H1 (cell line): ENCODE results near the gene CA7. TPM values are rescaled to one million over a fixed set of nuclear protein-coding genes. Genes with fewer than 3 reads are reported as not detected.
A peak's percentile ranks its signal among the peaks of the same experiment; 100 is the strongest.

ENCODE experiments used
- CTCF ChIA-PET: fragments of 300-600 bp; sonication (Branson Sonifier 250); formaldehyde crosslinking; loops from one replicate; lab custom pipeline; 2021; ENCODE audit not compliant: partially characterized antibody; lab: Charles Lee
- POLR2A ChIA-PET: fragments of 300-600 bp; sonication (Branson Sonifier 250); formaldehyde crosslinking; loops from one replicate; lab custom pipeline; 2021; ENCODE audit warnings: inconsistent platforms; ENCODE audit not compliant: partially characterized antibody; lab: Charles Lee
- DNase-seq, 2 experiments: peaks; one replicate each; pipeline versions ENCODE4 v3.0.0 to v3.0.0-alpha.2; 2010 to 2022; ENCODE audit warnings: low spot score in 2 of 2, low read depth in 1 of 2, mixed read lengths in 1 of 2
- FAIRE-seq: peaks from 2 replicates; lab custom pipeline; 2011; peaks lifted over from hg19 to GRCh38; lab: Jason Lieb, UNC
- H2AFZ ChIP-seq: 2 replicates; pipeline ENCODE4 v1.8.1; 2012; ENCODE audit warnings: low read length, inconsistent platforms
- H2AK5ac ChIP-seq: 2 replicates; pipeline ENCODE4 v1.6.1; 2013; ENCODE audit warnings: low read depth, low read length
- H2BK120ac ChIP-seq: replicated peaks from 2 replicates; pipeline ENCODE3; 2013; ENCODE audit warnings: low read depth, low read length, inconsistent platforms
- H2BK12ac ChIP-seq: 2 replicates; pipeline ENCODE4 v1.6.1; 2013; ENCODE audit warnings: low read depth, low read length
- H2BK15ac ChIP-seq: 2 replicates; pipeline ENCODE4 v1.6.1; 2013; ENCODE audit warnings: low read length
- H2BK20ac ChIP-seq: 2 replicates; pipeline ENCODE4 v1.6.1; 2013; ENCODE audit warnings: low read length
- H2BK5ac ChIP-seq: 2 replicates; pipeline ENCODE4 v1.6.1; 2013; ENCODE audit warnings: low read depth, low read length
- H3K14ac ChIP-seq: 2 replicates; pipeline ENCODE4 v1.6.1; 2013; ENCODE audit warnings: inconsistent platforms; ENCODE audit not compliant: insufficient read length
- H3K18ac ChIP-seq: 2 replicates; pipeline ENCODE4 v1.6.1; 2013; ENCODE audit warnings: low read length; ENCODE audit errors: extremely low read depth
- H3K23ac ChIP-seq: 2 replicates; pipeline ENCODE4 v1.6.1; 2013; ENCODE audit warnings: inconsistent platforms; ENCODE audit not compliant: insufficient read length
- H3K23me2 ChIP-seq: 2 replicates; pipeline ENCODE4 v1.6.1; 2013; ENCODE audit warnings: low read depth, low read length
- H3K27ac ChIP-seq: 2 replicates; pipeline ENCODE4 v1.6.1; 2011; ENCODE audit warnings: low read depth, low read length, inconsistent platforms
- H3K27me3 ChIP-seq, 4 experiments: replicated peaks in 1 of 4; 1 replicate in 1 of 4; 2 replicates in 3 of 4; pipeline versions ENCODE4 v1.6.1 to v1.8.1; 2011 to 2013; ENCODE audit warnings: low read length in 3 of 4, mild to moderate bottlenecking in 3 of 4, inconsistent platforms in 2 of 4, mixed read lengths in 2 of 4, moderate library complexity in 1 of 4; ENCODE audit not compliant: control insufficient read depth in 3 of 4, insufficient read depth in 3 of 4; ENCODE audit errors: extremely low read depth in 1 of 4
- H3K36me3 ChIP-seq, 4 experiments: 2 replicates each; pipeline versions ENCODE4 v1.6.1 to v1.8.1; 2011 to 2013; ENCODE audit warnings: mild to moderate bottlenecking in 4 of 4, low read length in 3 of 4, moderate library complexity in 2 of 4, control low read depth in 1 of 4, inconsistent platforms in 1 of 4; ENCODE audit not compliant: insufficient read depth in 4 of 4, control insufficient read depth in 2 of 4
- H3K4ac ChIP-seq: replicated peaks from 2 replicates; pipeline ENCODE3; 2013; ENCODE audit warnings: low read length, low read depth, mixed read lengths, inconsistent platforms; ENCODE audit not compliant: insufficient read length
- H3K4me1 ChIP-seq, 4 experiments: replicated peaks in 1 of 4; 1 replicate in 1 of 4; 2 replicates in 3 of 4; pipeline versions ENCODE4 v1.6.1 to v1.8.1; 2011 to 2013; ENCODE audit warnings: low read length in 3 of 4, inconsistent platforms in 2 of 4, mixed read lengths in 1 of 4; ENCODE audit not compliant: insufficient read depth in 4 of 4, control insufficient read depth in 3 of 4
- H3K4me2 ChIP-seq, 2 experiments: 2 replicates each; pipeline versions ENCODE4 v1.6.1 to v1.8.1; 2011 to 2013; ENCODE audit warnings: low read depth in 2 of 2, low read length in 2 of 2, control low read depth in 1 of 2, inconsistent platforms in 1 of 2, mild to moderate bottlenecking in 1 of 2; ENCODE audit not compliant: insufficient read depth in 1 of 2
- H3K4me3 ChIP-seq, 4 experiments: fragments of 200-600, 300-600 bp in 1 of 4; sonication (generic), shearing (Covaris generic), sonication (Bioruptor Twin) in 1 of 4; 2 replicates each; pipeline versions ENCODE4 v1.5.1 to v1.8.1; 2011 to 2016; ENCODE audit warnings: low read length in 4 of 4, low read depth in 3 of 4, control low read depth in 2 of 4, inconsistent platforms in 2 of 4, mild to moderate bottlenecking in 2 of 4, mixed read lengths in 1 of 4, moderate library complexity in 1 of 4; ENCODE audit not compliant: insufficient read depth in 2 of 4; ENCODE audit errors: extremely low read depth in 1 of 4
- H3K56ac ChIP-seq: replicated peaks from 2 replicates; pipeline ENCODE3; 2013; ENCODE audit warnings: low read depth, mild to moderate bottlenecking, mixed read lengths, low read length, inconsistent platforms; ENCODE audit not compliant: insufficient read length
- H3K79me1 ChIP-seq: 2 replicates; pipeline ENCODE4 v1.6.1; 2013; ENCODE audit warnings: low read depth, low read length, control low read depth
- H3K79me2 ChIP-seq, 2 experiments: 2 replicates each; pipeline versions ENCODE4 v1.6.1 to v1.8.1; 2012 to 2013; ENCODE audit warnings: low read length in 2 of 2, mild to moderate bottlenecking in 2 of 2, inconsistent platforms in 1 of 2; ENCODE audit not compliant: insufficient read depth in 2 of 2, control insufficient read depth in 1 of 2
- H3K9ac ChIP-seq, 4 experiments: replicated peaks in 1 of 4; 1 replicate in 1 of 4; 2 replicates in 3 of 4; pipeline versions ENCODE4 v1.6.1 to v1.8.1; 2011 to 2013; ENCODE audit warnings: low read depth in 3 of 4, low read length in 3 of 4, control low read depth in 2 of 4, mild to moderate bottlenecking in 2 of 4, moderate library complexity in 2 of 4, inconsistent platforms in 1 of 4; ENCODE audit errors: extremely low read depth in 1 of 4
- H3K9me3 ChIP-seq, 2 experiments: 2 replicates each; pipeline versions ENCODE4 v1.6.1 to v1.8.1; 2012 to 2013; ENCODE audit warnings: mild to moderate bottlenecking in 2 of 2, moderate library complexity in 2 of 2, control low read depth in 1 of 2, inconsistent platforms in 1 of 2, low read depth in 1 of 2, low read length in 1 of 2, mixed read lengths in 1 of 2; ENCODE audit not compliant: insufficient read depth in 2 of 2
- H4K20me1 ChIP-seq, 2 experiments: replicated peaks in 1 of 2; 2 replicates each; pipeline versions ENCODE3 to v1.8.1; 2011 to 2013; ENCODE audit warnings: inconsistent platforms in 2 of 2, low read length in 2 of 2, mild to moderate bottlenecking in 1 of 2; ENCODE audit not compliant: insufficient read depth in 2 of 2, control insufficient read depth in 1 of 2
- H4K5ac ChIP-seq: 2 replicates; pipeline ENCODE4 v1.6.1; 2013; ENCODE audit warnings: low read length, low read depth, mixed read lengths, inconsistent platforms; ENCODE audit not compliant: insufficient read length
- H4K8ac ChIP-seq: 2 replicates; pipeline ENCODE4 v1.8.0; 2013; ENCODE audit warnings: mild to moderate bottlenecking, moderate library complexity, low read length, inconsistent platforms; ENCODE audit not compliant: insufficient read depth; ENCODE audit errors: extremely low read depth
- H4K91ac ChIP-seq: replicated peaks from 2 replicates; pipeline ENCODE3; 2013; ENCODE audit warnings: low read length, mixed read lengths, inconsistent platforms; ENCODE audit not compliant: insufficient read length
- ASH2L ChIP-seq: fragments of 200-600, 300-600 bp; sonication (generic); IDR thresholded peaks from one replicate; pipeline ENCODE4 v1.7.1; 2017; ENCODE audit warnings: low read length
- ATF2 ChIP-seq: IDR thresholded peaks from 2 replicates; pipeline ENCODE4 v1.6.1; 2012; ENCODE audit warnings: low read length, inconsistent platforms
- BCL11A ChIP-seq, 2 experiments: IDR thresholded peaks; one replicate each; pipeline ENCODE4 v1.6.1; 2011; ENCODE audit warnings: low read depth in 2 of 2, low read length in 2 of 2, mild to moderate bottlenecking in 2 of 2
- E2F6 ChIP-seq: IDR thresholded peaks from 2 replicates; pipeline ENCODE4 v1.6.1; 2012; ENCODE audit warnings: inconsistent platforms
- JUND ChIP-seq: IDR thresholded peaks from 2 replicates; pipeline ENCODE4 v1.6.1; 2011; ENCODE audit warnings: mild to moderate bottlenecking, improper control_type of control experiment, low read length
- KDM1A ChIP-seq: fragments of 200-600, 300-600 bp; sonication (generic); IDR thresholded peaks from 2 replicates; pipeline ENCODE4 v1.7.1; 2016; ENCODE audit warnings: mild to moderate bottlenecking, low read length, borderline replicate concordance
- KDM5A ChIP-seq: fragments of 200-600 bp; IDR thresholded peaks from 2 replicates; pipeline ENCODE4 v1.7.1; 2012; ENCODE audit warnings: mild to moderate bottlenecking, low read length, inconsistent platforms, mixed read lengths
- MAFK ChIP-seq: IDR thresholded peaks from 2 replicates; pipeline ENCODE4 v1.6.1; 2012; ENCODE audit warnings: low read depth, mild to moderate bottlenecking, improper control_type of control experiment, low read length
- RBBP5 ChIP-seq: IDR thresholded peaks from 2 replicates; pipeline ENCODE4 v1.7.1; 2012; ENCODE audit warnings: low read depth, mild to moderate bottlenecking, inconsistent platforms, low read length, moderate library complexity, borderline replicate concordance
- SP2 ChIP-seq: IDR thresholded peaks from 2 replicates; pipeline ENCODE4 v1.6.1; 2012; ENCODE audit warnings: mild to moderate bottlenecking, low read length, inconsistent platforms
- WGBS, 2 experiments: shearing (Covaris generic) in 1 of 2; methylation state at CpG; one replicate each; pipeline versions ENCODE4 v1.1.6 to v1.1.7; 2013 to 2015; ENCODE audit warnings: low lambda C conversion rate in 2 of 2, mixed read lengths in 2 of 2, inconsistent platforms in 1 of 2, low coverage in 1 of 2, missing lambda C conversion rate in 1 of 2; ENCODE audit not compliant: insufficient replicate concordance in 2 of 2, insufficient coverage in 1 of 2, insufficient read length in 1 of 2; ENCODE audit errors: extremely low coverage in 1 of 2, missing lambda C conversion rate in 1 of 2; 5-methylcytosine and 5-hydroxymethylcytosine counted together
- polyA plus RNA-seq, 7 experiments: library from polyadenylated mRNA; depleted of rRNA in 3 of 7; stranded (reverse) in 5 of 7; unstranded in 2 of 7; fragments of >200 nt in 5 of 7; fragments of 200-250 nt in 2 of 7; gene quantifications; 1 replicate in 5 of 7; 2 replicates in 1 of 7; 4 replicates in 1 of 7; pipeline versions ENCODE4 v1.2.1 to v1.2.3, GENCODE V29; 2011 to 2013; ENCODE audit warnings: missing spikeins in 2 of 7, mixed read lengths in 2 of 7
- total RNA-seq: library from RNA; stranded (reverse); fragmentation: NEBNext Ultra II Directional; extraction: Animal tissue kit (Norgen Biotek cat#: 25700); gene quantifications from 2 replicates; pipeline ENCODE4 v1.2.1, GENCODE V29; 2021

The CA7 gene
- total and polyA plus RNA-seq, 2 of the 8 experiments (the other 6 are each of a cell fraction or from before 2014, with no cell fraction given), result 1.7 to 2.7 TPM

GRCh38 chr16:66842765-66843164 lies 1.4 kb upstream of the CA7 start:
- H4K20me1 ChIP-seq, result peaks cover 0 to 3% of the 10 kb centered on the region in 2 experiments
- H3K79me1 ChIP-seq, result no peaks in the 10 kb centered on the region
- no peak overlapping the region for H3K23ac ChIP-seq
- no peak overlapping the region for H4K8ac ChIP-seq
- H3K36me3 ChIP-seq, result no peaks in the 10 kb centered on the region
- peaks cover 12% of the 10 kb centered on the region for H3K23me2 ChIP-seq
- POLR2A ChIA-PET, result interaction anchor here (1.3 to 2.1 kb wide), 3 partner anchors 9 to 19 kb away, joined by 4 to 14 read pairs (median 5); partner anchors contain the start of gene NAE1
- no peak overlapping the region for H3K18ac ChIP-seq
- FAIRE-seq, result no peak
- no peak overlapping the region for H2BK12ac ChIP-seq
- peaks cover 0 to 2% (median 0%) of the 10 kb centered on the region in 4 experiments; a peak in 3 of 7 replicates for H3K4me1 ChIP-seq
- no peaks in the 10 kb centered on the region for H3K79me2 ChIP-seq
- H2BK20ac ChIP-seq, result no peak overlapping the region
- no peak overlapping the region for H3K4me3 ChIP-seq
- peaks cover 14 to 45% (median 36%) of the 10 kb centered on the region in 4 experiments for H3K27me3 ChIP-seq
- H3K9me3 ChIP-seq, result no peaks in the 10 kb centered on the region
- 87% methylated on average over 7 of the region's 7 CpGs; no CpG with 5 or more reads in 1 of the 2 experiments for WGBS, 2 experiments
- H3K4me2 ChIP-seq, result no peak overlapping the region
- H3K4ac ChIP-seq, result no peak overlapping the region
- H2BK15ac ChIP-seq, result 0 out of 2 replicates have a peak overlapping the region, but pooled peaks have one; percentile 23
- DNase-seq, result no peak
- CTCF ChIA-PET, result interaction anchor here (0.9 to 13.4 kb wide), 6 partner anchors 11 to 192 kb away, joined by 3 to 162 read pairs (median 6); partner anchors contain the start of gene NAE1
- H2AFZ ChIP-seq, result no peak overlapping the region
- H3K56ac ChIP-seq, result no peak overlapping the region
- no peak overlapping the region for H3K14ac ChIP-seq
- H3K27ac ChIP-seq, result no peak overlapping the region
- H2BK5ac ChIP-seq, result no peak overlapping the region
- H4K5ac ChIP-seq, result no peak overlapping the region
- no peak overlapping the region for H2BK120ac ChIP-seq
- no peak overlapping the region for H2AK5ac ChIP-seq
- H4K91ac ChIP-seq, result no peak overlapping the region
- H3K9ac ChIP-seq, result no peak overlapping the region
- TF ChIP-seq ATF2, result no peak
- TF ChIP-seq JUND, result no peak
- no peak for TF ChIP-seq BCL11A (IDR thresholded peaks at IDR 0.05; ENCODE audit: low read depth in 2 of 2, low read length in 2 of 2)
- no peak for TF ChIP-seq E2F6
- TF ChIP-seq ASH2L, result no peak
- no peak for TF ChIP-seq KDM1A
- TF ChIP-seq RBBP5, result no peak
- TF ChIP-seq KDM5A, result no peak
- TF ChIP-seq SP2, result no peak
- no peak for TF ChIP-seq MAFK
